Measurements from ENCODE around the gene CELSR2. TPM values are rescaled to one million over a fixed set of nuclear protein-coding genes. Genes with fewer than 3 reads are reported as not detected.

CELSR2 gene
- total RNA-seq, 2 experiments from 2014 or later: 6.9 to 12.5 TPM

- intact Hi-C loops (cut with micrococcal nuclease; ENCODE audit: unreplicated experiment): no loop called here
- Histone ChIP-seq H3K9me3 (ENCODE audit: low read length) (peaks cover 6% of the 10 kb centered on the region), H3K36me3 (ENCODE audit: insufficient read depth, low read length) (peaks cover 96% of the 10 kb centered on the region), H3K4me3 (ENCODE audit: low read depth, low read length, poor library complexity, severe bottlenecking) (no peak overlapping the region), H3K27ac (ENCODE audit: low read depth, low read length, poor library complexity, severe bottlenecking) (no peak overlapping the region), H2AFZ (ENCODE audit: low read length) (no peak overlapping the region), H3K79me2 (ENCODE audit: insufficient read depth, low read depth, low read length) (peaks cover 35% of the 10 kb centered on the region), H3K4me1 (ENCODE audit: insufficient read depth, low read length, poor library complexity, severe bottlenecking) (no peaks in the 10 kb centered on the region), H4K20me1 (ENCODE audit: insufficient read depth, low read length) (peaks cover 5% of the 10 kb centered on the region; the same call in 1 of the 2 replicates), H3K9me2 (ENCODE audit: insufficient read depth, low read length) (no peaks in the 10 kb centered on the region), H3K4me2 (ENCODE audit: low read length) (no peak overlapping the region)
- DNase-seq (ENCODE audit: low spot score): no peak
- no TSS peak for BruUV-seq (replicated peaks)
- CTCF ChIA-PET (ENCODE audit: unreplicated experiment): no interaction called here
- POLR2A ChIA-PET: interaction anchor here (0.8 to 1.5 kb wide), 3 partner anchors 9 to 176 kb away, joined by 3 to 5 read pairs (median 3); no protein-coding TSS in a partner anchor
- no peak for TF ChIP-seq EZH2phosphoT487 (IDR thresholded peaks at IDR 0.05; ENCODE audit: borderline replicate concordance, low read depth, low read length)
- no peak for TF ChIP-seq CTCF (conservative IDR thresholded peaks at IDR 0.05; ENCODE audit: low read length)
Measured at GRCh38 chr1:109225308-109225707, 24.0 kb upstream of the CELSR2 start.

GRCh38 chr1:109225711-109226445 is 23.5 kb upstream of the CELSR2 start:
- H3K36me3 ChIP-seq (ENCODE audit: insufficient read depth, low read length): peaks cover 93% of the 10 kb centered on the region
- no peak overlapping the region for H3K27ac ChIP-seq (ENCODE audit: low read depth, low read length, poor library complexity, severe bottlenecking)
- POLR2A ChIA-PET: interaction anchor here (0.7 to 1.5 kb wide), 3 partner anchors 9 to 176 kb away, joined by 3 to 5 read pairs (median 4); no protein-coding TSS in a partner anchor
- H2AFZ ChIP-seq (ENCODE audit: low read length): no peak overlapping the region
- peaks cover 30% of the 10 kb centered on the region for H3K79me2 ChIP-seq (ENCODE audit: insufficient read depth, low read depth, low read length)
- intact Hi-C loops (cut with micrococcal nuclease; ENCODE audit: unreplicated experiment): no loop called here
- no peak overlapping the region for H3K4me3 ChIP-seq (ENCODE audit: low read depth, low read length, poor library complexity, severe bottlenecking)
- H3K9me2 ChIP-seq (ENCODE audit: insufficient read depth, low read length): no peaks in the 10 kb centered on the region
- CTCF ChIA-PET (ENCODE audit: unreplicated experiment): no interaction called here
- no peaks in the 10 kb centered on the region for H3K4me1 ChIP-seq (ENCODE audit: insufficient read depth, low read length, poor library complexity, severe bottlenecking)
- TF ChIP-seq CTCF (conservative IDR thresholded peaks at IDR 0.05; ENCODE audit: low read length) (no peak), EZH2phosphoT487 (IDR thresholded peaks at IDR 0.05; ENCODE audit: borderline replicate concordance, low read depth, low read length) (no peak)
- DNase-seq (ENCODE audit: low spot score): no peak
- no TSS peak for BruUV-seq (replicated peaks)
- peaks cover 6% of the 10 kb centered on the region for H3K9me3 ChIP-seq (ENCODE audit: low read length)
- no peak overlapping the region for H3K4me2 ChIP-seq (ENCODE audit: low read length)
- peaks cover 5% of the 10 kb centered on the region; the same call in 1 of the 2 replicates for H4K20me1 ChIP-seq (ENCODE audit: insufficient read depth, low read length)

DNA sequence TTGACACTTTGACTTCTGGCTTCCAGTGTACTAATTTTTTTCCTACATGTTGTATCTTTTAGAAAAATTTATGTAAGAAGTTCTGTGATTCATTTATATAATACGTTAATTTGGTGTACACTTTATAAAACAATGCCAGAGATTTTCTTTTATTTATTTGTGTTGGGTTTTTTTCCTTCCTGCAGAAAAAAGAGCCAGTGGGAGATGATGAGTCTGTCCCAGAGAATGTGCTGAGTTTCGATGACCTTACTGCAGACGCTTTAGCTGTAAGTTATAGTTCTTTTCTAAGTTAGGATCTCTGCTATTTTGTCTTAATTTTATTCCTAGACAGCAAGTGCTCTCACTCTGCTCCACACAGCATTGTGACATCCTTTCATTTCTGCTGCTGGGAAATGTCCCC is 21.2 kb upstream of the CELSR2 start:
- no peaks in the 10 kb centered on the region for H4K20me1 ChIP-seq (ENCODE audit: insufficient read depth, low read length)
- ChIA-PET CTCF (ENCODE audit: unreplicated experiment) (no interaction called here), POLR2A (interaction anchor here (0.7 kb wide), 1 partner anchor 11 kb away, joined by 3 read pairs; no protein-coding TSS in a partner anchor)
- peaks cover 7% of the 10 kb centered on the region; the same call in 1 of the 2 replicates for H3K79me2 ChIP-seq (ENCODE audit: insufficient read depth, low read depth, low read length)
- H3K9me2 ChIP-seq (ENCODE audit: insufficient read depth, low read length): no peaks in the 10 kb centered on the region
- intact Hi-C loops (cut with micrococcal nuclease; ENCODE audit: unreplicated experiment): no loop called here
- H3K4me1 ChIP-seq (ENCODE audit: insufficient read depth, low read length, poor library complexity, severe bottlenecking): no peaks in the 10 kb centered on the region
- no peaks in the 10 kb centered on the region for H3K9me3 ChIP-seq (ENCODE audit: low read length)
- no peak for DNase-seq (ENCODE audit: low spot score)
- H3K36me3 ChIP-seq (ENCODE audit: insufficient read depth, low read length): peaks cover 94% of the 10 kb centered on the region
- H3K27ac ChIP-seq (ENCODE audit: low read depth, low read length, poor library complexity, severe bottlenecking): no peak overlapping the region
- no TSS peak for BruUV-seq (replicated peaks)
- no peak for TF ChIP-seq EZH2phosphoT487 (IDR thresholded peaks at IDR 0.05; ENCODE audit: borderline replicate concordance, low read depth, low read length)
- no peak for TF ChIP-seq CTCF (conservative IDR thresholded peaks at IDR 0.05; ENCODE audit: low read length)
- no peak overlapping the region for H2AFZ ChIP-seq (ENCODE audit: low read length)
- H3K4me2 ChIP-seq (ENCODE audit: low read length): no peak overlapping the region
- no peak overlapping the region for H3K4me3 ChIP-seq (ENCODE audit: low read depth, low read length, poor library complexity, severe bottlenecking)

Measured in OCI-LY7 (cell line).